ENCODE results near the gene SH3D19.

SH3D19 gene

GRCh38 chr4:151098979-151099228 is 226.5 kb downstream of the SH3D19 start:
- no peak for TF ChIP-seq CTCF (IDR thresholded peaks at IDR 0.05; ENCODE audit: low read depth, low read length)

GRCh38 chr4:151097759-151098158 is 227.6 kb downstream of the SH3D19 start:
- no peak overlapping the region for H3K4me3 ChIP-seq (ENCODE audit: low read depth, low read length)
- TF ChIP-seq CTCF (IDR thresholded peaks at IDR 0.05; ENCODE audit: low read depth, low read length): no peak

More at GRCh38 chr4:151098979-151099228, 226.5 kb downstream of the SH3D19 start:
- H3K4me3 ChIP-seq (ENCODE audit: low read depth, low read length): peak overlapping the region; percentile 100

- no peak for TF ChIP-seq CTCF (IDR thresholded peaks at IDR 0.05; ENCODE audit: low read depth, low read length)
- no peak overlapping the region for H3K4me3 ChIP-seq (ENCODE audit: low read depth, low read length)
Measured at GRCh38 chr4:151095142-151095541, 230.3 kb downstream of the SH3D19 start.

GRCh38 chr4:151094290-151094751 is 231.1 kb downstream of the SH3D19 start:
- no peak overlapping the region for H3K4me3 ChIP-seq (ENCODE audit: low read depth, low read length)
- TF ChIP-seq CTCF (IDR thresholded peaks at IDR 0.05; ENCODE audit: low read depth, low read length): no peak

- TF ChIP-seq CTCF (IDR thresholded peaks at IDR 0.05; ENCODE audit: low read depth, low read length): no peak
- no peak overlapping the region for H3K4me3 ChIP-seq (ENCODE audit: low read depth, low read length)
Measured at GRCh38 chr4:151093203-151093602, 232.2 kb downstream of the SH3D19 start.

- no peak for TF ChIP-seq CTCF (IDR thresholded peaks at IDR 0.05; ENCODE audit: low read depth, low read length)
- no peak overlapping the region for H3K4me3 ChIP-seq (ENCODE audit: low read depth, low read length)
Measured at GRCh38 chr4:151092488-151092887, 232.9 kb downstream of the SH3D19 start.

GRCh38 chr4:151091047-151091446 is 234.4 kb downstream of the SH3D19 start:
- H3K4me3 ChIP-seq (ENCODE audit: low read depth, low read length): no peak overlapping the region
- no peak for TF ChIP-seq CTCF (IDR thresholded peaks at IDR 0.05; ENCODE audit: low read depth, low read length)

Data from WI38 (cell line).